ENCODE data around the gene SPDYE16.
"Not testable (repeated sequence)": the region's sequence is repeated elsewhere in the genome, so short reads cannot be mapped to it uniquely, and the experiment has no call there.

SPDYE16 gene

DNA sequence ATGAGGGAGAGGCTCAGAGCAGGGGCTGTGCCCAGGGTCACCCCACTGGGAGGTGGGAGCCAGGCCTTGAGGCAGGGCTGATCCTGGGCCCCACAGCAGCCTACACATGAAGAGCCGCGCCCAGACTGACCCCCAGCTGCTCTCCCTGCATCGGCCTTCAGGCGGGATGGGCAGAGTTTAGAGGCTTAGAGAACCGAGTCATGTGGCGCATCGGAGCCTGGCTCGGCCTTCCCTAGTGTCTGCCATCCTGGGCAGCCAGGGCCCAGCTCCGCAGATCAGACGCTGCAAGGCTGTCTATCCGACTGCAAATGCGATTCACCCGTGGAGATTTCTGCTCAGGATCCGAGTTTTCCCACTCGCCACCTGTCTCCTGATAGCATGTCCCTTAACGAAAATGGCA lies 40.3 kb downstream of the SPDYE16 start:
- not testable (repeated sequence) for H3K27ac Mint-ChIP-seq; H3K4me1 Mint-ChIP-seq; H3K4me3 Mint-ChIP-seq; DNase-seq; ATAC-seq; H3K36me3 Mint-ChIP-seq (ENCODE audit: low read depth); H3K27me3 Mint-ChIP-seq; H3K9me3 Mint-ChIP-seq

DNA sequence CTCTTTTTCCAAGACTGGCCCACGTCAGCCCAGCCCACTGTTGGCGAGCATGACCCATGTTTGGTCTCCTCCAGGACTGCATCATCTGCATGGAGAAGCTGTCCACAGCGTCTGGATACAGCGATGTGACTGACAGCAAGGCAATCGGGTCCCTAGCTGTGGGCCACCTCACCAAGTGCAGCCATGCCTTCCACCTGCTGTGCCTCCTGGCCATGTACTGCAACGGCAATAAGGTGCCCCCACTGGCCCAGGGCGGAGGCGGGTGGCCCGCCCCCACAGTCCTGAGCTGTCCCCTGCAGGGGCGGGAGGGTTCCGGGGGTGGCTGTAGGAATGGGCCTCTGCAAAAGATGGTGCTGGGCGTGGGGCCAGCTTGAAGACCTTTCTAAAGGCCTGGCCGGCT lies 40.9 kb downstream of the SPDYE16 start:
- H3K4me1 Mint-ChIP-seq; H3K36me3 Mint-ChIP-seq (ENCODE audit: low read depth); H3K9me3 Mint-ChIP-seq; H3K27ac Mint-ChIP-seq; ATAC-seq; H3K4me3 Mint-ChIP-seq; H3K27me3 Mint-ChIP-seq; DNase-seq: not testable (repeated sequence)

DNA sequence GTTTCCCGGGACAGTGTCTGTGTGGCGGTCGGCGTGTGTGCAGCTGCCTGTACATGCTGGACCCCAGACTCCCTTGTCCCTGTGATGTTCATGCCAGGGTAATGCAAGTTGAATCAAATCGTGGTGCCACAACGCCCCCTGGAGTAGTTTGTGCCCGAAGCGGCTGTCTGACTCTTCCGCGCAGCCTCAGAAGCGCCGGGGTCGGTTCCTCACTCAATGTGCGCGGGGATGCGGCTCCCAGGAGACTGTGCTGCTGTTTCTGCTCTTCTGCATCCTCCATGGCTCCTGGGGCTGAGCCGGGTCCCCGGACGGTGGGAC lies 43.2 kb downstream of the SPDYE16 start:
- H3K27me3 Mint-ChIP-seq, H3K4me3 Mint-ChIP-seq: not testable (repeated sequence)
- ATAC-seq: peak; percentile 62

DNA sequence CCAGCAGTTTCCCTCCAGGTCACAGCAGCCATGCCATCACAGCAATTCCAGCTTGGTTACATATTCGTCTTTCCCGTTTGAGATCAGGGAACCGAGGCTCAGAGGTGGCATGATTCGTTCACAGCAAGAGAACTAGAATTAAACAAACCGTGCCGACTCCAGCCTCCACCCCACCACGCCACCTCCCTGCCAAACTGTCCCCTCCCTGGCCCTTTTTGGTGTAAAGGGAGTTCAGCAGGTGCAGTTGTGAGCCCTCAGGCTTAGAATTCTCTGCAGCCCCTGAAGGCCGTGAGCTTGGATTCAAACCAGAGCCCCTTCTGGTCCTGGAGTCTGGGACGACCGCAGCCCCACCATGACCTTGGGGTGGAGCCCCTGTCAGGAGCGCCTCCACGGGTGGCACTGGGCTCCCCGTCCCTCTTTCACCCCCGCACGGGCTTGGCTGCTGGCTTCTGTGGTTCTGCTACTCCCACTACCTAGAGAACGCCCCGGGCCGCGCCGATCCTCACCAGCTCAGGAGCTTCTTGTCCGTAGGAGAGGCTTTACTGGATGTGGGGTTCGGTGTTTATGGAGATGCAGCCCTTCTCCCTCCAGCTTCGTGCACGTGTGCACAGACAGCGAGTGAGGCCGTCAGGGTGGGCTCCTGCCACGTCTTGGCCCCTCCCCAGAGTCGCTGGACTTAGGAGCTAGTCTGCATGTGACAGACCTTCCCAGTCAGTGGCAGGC lies 43.7 kb downstream of the SPDYE16 start:
- H3K4me1 Mint-ChIP-seq; H3K4me3 Mint-ChIP-seq; H3K36me3 Mint-ChIP-seq (ENCODE audit: low read depth); H3K9me3 Mint-ChIP-seq; H3K27me3 Mint-ChIP-seq; DNase-seq; ATAC-seq; H3K27ac Mint-ChIP-seq: not testable (repeated sequence)

More for the DNA sequence above, 43.2 kb downstream of the SPDYE16 start:
- H3K4me1 Mint-ChIP-seq; DNase-seq; H3K36me3 Mint-ChIP-seq (ENCODE audit: low read depth); H3K27ac Mint-ChIP-seq; H3K9me3 Mint-ChIP-seq: not testable (repeated sequence)

DNA sequence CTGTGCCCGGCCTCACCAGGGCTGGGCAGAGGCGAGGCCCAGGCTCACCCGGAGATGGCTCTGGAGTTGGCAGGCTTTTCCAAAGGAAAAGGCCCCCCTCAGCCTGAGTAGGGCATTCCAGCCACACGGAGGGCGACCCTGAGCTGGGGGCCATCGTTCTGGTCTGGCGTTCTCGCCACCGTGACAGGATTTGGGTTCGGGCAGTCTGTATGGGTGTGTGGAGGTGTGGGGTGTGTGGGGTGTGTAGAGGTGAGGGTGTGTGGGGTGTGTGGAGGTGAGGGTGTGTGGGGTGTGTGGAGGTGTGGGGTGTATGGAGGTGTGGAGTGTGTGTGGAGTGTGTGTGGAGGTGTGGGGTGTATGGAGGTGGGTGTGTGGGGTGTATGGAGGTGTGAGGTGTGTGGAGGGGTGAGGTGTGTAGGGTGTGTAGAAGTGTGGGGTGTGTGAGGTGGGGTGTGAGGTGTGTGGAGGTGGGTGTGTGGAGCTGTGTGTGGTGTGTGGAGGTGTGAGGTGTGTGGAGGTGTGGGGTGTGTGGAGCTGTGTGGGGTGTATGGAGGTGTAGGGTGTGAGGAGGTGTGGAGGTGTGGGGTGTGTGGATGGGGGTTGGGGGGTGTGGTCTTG lies 44.4 kb downstream of the SPDYE16 start:
- not testable (repeated sequence) for H3K9me3 Mint-ChIP-seq; H3K4me1 Mint-ChIP-seq; H3K36me3 Mint-ChIP-seq (ENCODE audit: low read depth); H3K27ac Mint-ChIP-seq; H3K4me3 Mint-ChIP-seq; H3K27me3 Mint-ChIP-seq; ATAC-seq; DNase-seq

DNA sequence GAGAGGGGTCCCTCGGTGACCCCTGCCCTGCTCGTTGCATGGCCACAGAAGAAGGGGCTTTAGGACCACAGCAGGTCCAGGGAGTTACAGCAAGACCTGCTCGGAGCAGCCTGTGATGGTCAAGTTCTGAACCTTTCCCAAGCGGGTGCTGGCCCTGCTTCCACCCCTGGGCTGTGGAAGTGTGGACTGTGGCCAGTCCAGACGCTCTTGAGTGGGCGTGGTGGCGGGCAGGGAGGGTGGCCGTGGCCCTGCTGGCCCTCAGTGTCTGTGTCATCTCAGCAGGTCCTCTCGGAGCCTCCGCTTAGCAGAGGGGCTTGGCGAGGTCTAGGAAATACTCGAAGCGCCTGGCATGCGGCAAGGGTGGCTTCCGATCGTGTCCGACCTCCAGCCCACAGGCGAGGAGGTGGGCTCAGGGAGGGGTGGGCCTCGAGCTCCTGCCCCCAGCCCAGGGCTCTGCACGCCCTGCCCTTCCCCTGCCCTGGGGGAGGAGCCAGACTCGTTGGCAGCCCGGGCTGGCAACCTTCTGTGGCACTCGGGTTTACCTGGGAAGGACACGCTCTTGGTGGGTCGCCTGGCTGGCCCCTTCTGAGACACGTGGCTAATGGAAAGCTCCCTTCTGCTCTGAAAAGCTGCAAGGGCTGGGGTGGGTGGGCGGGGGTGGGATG lies 45.0 kb downstream of the SPDYE16 start:
- not testable (repeated sequence) for ATAC-seq; H3K36me3 Mint-ChIP-seq (ENCODE audit: low read depth); H3K9me3 Mint-ChIP-seq; H3K4me1 Mint-ChIP-seq; DNase-seq; H3K27me3 Mint-ChIP-seq; H3K27ac Mint-ChIP-seq; H3K4me3 Mint-ChIP-seq

DNA sequence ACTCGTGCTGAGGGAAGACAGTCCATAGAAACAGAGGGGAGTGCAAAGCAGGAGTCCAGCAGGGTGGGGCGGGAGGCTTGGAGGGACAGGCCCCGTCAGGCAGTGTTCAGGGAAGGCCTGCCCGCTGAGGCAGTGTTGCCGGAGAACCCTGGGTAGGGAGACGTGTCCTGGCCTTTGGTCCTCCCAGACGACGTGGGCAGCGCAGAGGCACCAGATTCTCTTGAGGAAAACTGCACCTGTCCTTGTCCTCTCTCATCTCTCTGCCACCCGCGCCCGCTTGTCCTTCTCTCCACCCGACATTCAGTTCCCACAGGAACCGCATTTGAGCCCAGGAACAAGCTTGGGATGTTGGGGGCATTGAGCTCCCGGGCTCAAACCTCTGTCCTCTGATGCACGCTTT lies 47.4 kb downstream of the SPDYE16 start:
- H3K36me3 Mint-ChIP-seq (ENCODE audit: low read depth); H3K9me3 Mint-ChIP-seq; ATAC-seq; H3K4me3 Mint-ChIP-seq; H3K27me3 Mint-ChIP-seq; H3K27ac Mint-ChIP-seq; H3K4me1 Mint-ChIP-seq; DNase-seq: not testable (repeated sequence)

DNA sequence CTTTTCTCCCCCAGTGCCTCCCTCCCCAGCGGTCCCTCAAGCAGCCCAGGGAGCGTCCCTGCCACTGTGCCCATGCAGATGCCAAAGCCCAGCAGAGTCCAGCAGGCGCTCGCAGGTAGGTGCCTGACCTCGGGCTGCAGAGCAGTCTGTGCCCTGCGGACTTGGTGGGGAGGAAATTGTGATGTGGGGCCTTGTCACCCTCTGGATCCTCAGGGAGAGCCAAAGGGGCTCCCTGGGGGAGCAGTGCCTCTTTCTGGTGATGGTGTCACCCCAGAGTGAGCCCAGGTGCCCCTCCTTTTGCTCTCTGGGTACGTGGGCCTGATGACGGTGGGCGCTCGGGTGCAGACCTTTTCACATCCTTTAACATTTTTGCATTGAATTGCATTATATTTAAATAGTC lies 51.0 kb downstream of the SPDYE16 start:
- H3K4me1 Mint-ChIP-seq; H3K27me3 Mint-ChIP-seq; H3K9me3 Mint-ChIP-seq; H3K27ac Mint-ChIP-seq; H3K36me3 Mint-ChIP-seq (ENCODE audit: low read depth); DNase-seq; H3K4me3 Mint-ChIP-seq: not testable (repeated sequence)
- ATAC-seq: peak; percentile 9

DNA sequence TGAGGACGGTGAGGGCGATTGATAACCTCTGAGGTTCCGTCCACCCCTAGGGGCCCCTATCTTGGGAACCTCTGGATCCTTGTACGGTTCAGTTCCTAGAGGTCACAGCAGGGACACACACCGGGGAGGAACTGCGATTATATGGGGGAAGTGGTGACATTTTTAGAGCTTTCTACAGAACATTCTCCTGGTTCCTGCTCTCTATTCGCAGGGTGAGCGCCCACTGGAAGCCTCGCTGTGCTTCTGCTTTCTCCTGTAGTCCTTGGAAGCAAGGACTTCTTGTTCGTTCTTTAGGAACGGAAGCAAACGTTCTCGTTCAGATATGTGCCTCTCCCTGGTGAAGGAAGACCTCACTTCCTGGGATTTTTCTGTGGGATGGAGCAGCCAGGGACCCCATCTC lies 55.1 kb downstream of the SPDYE16 start:
- H3K27me3 Mint-ChIP-seq; DNase-seq; H3K4me3 Mint-ChIP-seq; H3K4me1 Mint-ChIP-seq; H3K27ac Mint-ChIP-seq; H3K36me3 Mint-ChIP-seq (ENCODE audit: low read depth); H3K9me3 Mint-ChIP-seq; ATAC-seq: not testable (repeated sequence)

DNA sequence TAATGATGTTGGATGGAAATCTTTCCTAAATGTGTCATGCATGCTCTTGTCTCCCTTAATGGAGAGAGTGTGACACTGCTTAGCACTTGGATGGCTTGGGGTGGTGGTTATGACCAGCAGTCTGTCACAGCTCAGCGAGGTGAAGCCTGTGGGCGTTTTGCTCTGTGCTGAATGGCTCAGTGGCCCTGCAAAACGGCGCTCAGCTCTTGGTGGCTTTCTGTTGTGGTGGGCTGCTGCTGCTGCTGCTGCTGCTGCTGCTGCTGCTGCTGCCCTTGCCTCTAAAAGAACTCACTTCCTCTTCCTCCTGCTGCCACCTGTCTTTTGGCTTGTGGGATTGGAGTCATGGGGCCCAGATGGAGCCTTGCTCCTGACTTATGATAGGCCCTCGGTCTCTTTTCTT lies 56.5 kb downstream of the SPDYE16 start:
- ATAC-seq: peak; percentile 99
- not testable (repeated sequence) for H3K9me3 Mint-ChIP-seq; H3K4me1 Mint-ChIP-seq; H3K27me3 Mint-ChIP-seq; H3K36me3 Mint-ChIP-seq (ENCODE audit: low read depth)
- peak; percentile 31 for DNase-seq
- Mint-ChIP-seq H3K4me3 (peak overlapping the region; percentile 21), H3K27ac (peak overlapping the region; percentile 80)

DNA sequence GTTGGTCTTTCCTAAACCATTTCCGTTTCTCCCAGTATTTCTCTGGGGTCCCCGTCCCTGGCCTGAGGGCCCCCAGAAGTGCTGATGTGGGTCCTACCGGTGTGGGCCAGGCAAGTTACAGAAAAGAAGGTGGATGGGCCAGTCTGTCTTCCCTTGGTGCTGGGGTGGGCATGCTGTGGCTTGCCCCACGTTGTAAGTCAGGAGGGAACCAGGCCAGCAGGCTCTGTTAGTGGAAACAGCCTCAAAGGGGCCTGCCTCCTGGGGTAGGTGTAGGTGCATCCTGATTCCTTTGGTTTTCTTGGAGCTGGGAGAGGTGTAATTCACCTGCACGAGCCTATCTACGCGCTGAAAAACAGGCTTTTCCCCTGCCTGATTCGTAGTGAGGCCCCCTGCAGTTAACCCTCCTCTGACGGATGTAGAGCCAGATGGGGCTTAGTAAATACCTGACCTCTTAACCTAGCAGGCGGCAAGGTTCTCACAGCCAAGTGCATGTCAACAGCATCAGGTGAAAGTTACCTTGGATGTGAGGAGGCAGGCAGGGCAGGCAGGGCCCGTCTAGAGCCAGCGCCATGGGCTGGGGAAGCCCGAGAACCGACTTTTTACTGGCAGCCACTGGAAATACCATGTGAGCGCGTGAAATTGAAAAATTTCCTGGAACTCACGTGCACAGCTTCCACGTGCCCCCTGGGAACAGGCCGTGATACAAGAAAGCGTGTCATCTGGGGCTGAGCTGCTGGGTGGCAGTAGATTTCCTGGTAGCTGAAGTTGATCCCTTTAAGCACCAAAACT lies 57.1 kb downstream of the SPDYE16 start:
- H3K27me3 Mint-ChIP-seq; H3K27ac Mint-ChIP-seq; H3K4me1 Mint-ChIP-seq; H3K9me3 Mint-ChIP-seq; H3K36me3 Mint-ChIP-seq (ENCODE audit: low read depth); H3K4me3 Mint-ChIP-seq; DNase-seq: not testable (repeated sequence)
- peak; percentile 13 for ATAC-seq

DNA sequence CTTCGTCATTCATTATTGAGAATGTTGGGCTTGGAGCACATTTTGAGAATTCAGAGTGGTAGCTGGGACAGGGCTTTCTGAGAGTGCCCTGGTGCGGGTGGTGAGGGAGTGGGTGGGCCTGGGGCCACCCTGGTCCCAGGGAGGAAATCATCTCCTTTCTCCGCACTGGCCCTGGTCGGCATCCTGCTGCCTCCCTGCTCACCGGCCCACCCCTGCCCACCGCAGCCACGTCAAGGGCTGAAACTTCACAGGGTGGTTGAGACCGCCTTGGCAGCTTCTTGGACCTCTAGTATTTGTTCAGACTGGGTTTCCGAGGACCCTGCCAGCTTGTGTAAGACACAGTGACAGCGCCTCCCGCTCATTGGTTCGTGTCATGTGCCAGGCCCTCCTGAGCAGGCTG lies 58.6 kb downstream of the SPDYE16 start:
- H3K27me3 Mint-ChIP-seq; H3K27ac Mint-ChIP-seq; DNase-seq; H3K4me3 Mint-ChIP-seq; ATAC-seq; H3K9me3 Mint-ChIP-seq; H3K36me3 Mint-ChIP-seq (ENCODE audit: low read depth); H3K4me1 Mint-ChIP-seq: not testable (repeated sequence)

DNA sequence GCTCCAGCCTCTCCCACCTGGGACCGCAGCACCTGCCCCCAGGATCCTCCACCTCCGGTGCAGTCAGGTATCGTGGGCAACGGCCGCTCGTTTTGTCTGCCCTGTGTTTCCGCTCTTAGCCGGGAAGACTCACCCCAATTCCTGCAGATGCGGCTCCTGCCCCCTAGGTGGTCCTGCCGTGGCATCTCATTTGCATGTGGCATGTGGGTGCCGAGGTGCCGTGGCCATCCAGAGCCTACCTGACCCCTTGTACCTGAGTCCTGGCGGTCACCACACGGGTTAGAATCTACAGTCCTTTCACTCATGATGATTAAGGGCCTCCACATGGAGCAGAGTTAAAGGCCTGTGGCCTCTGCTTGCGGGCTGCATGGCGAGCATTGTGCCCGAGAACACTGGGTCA lies 60.0 kb downstream of the SPDYE16 start:
- not testable (repeated sequence) for H3K36me3 Mint-ChIP-seq (ENCODE audit: low read depth); H3K4me3 Mint-ChIP-seq; H3K27me3 Mint-ChIP-seq; DNase-seq; ATAC-seq; H3K4me1 Mint-ChIP-seq; H3K9me3 Mint-ChIP-seq; H3K27ac Mint-ChIP-seq

DNA sequence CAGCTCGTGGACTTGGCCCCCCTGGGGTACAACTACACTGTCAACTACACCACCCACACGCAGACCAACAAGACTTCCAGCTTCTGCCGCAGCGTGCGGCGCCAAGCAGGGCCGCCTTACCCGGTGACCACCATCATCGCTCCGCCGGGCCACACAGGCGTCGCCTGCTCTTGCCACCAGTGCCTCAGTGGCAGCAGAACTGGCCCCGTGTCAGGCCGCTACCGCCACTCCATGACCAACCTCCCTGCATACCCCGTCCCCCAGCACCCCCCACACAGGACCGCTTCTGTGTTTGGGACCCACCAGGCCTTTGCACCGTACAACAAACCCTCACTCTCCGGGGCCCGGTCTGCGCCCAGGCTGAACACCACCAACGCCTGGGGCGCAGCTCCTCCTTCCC lies 60.4 kb downstream of the SPDYE16 start:
- ATAC-seq; H3K4me3 Mint-ChIP-seq; H3K4me1 Mint-ChIP-seq; H3K27ac Mint-ChIP-seq; H3K9me3 Mint-ChIP-seq; H3K27me3 Mint-ChIP-seq; DNase-seq; H3K36me3 Mint-ChIP-seq (ENCODE audit: low read depth): not testable (repeated sequence)

All from activated naive CD8-positive, alpha-beta T cell treated with anti-CD3 and anti-CD28 coated beads, Interleukin-2, amount 50 U/mL, for 24 hours (primary cell).